Activated CD8-positive, alpha-beta T cell treated with anti-CD3 and anti-CD28 coated beads, Interleukin-2, amount 10 ng/mL, durations not matched to agents 7 days and 5 days (primary cell): Measurements from ENCODE around the gene OR1I1. TPM values are rescaled to one million over a fixed set of nuclear protein-coding genes. Genes with fewer than 3 reads are reported as not detected.

Experiments
- ATAC-seq: fragments of 150-1000 bp; cut with Tn5 transposase; one replicate; pipeline ENCODE4 v1.10.0; 2021; ENCODE audit warnings: moderate library complexity
- CTCF ChIA-PET: fragments of 350-600 bp; sonication (Branson Sonifier 250); formaldehyde crosslinking; loops from one replicate; lab custom pipeline; 2021; ENCODE audit warnings: antibody characterized with exemption; lab: Charles Lee
- POLR2A ChIA-PET: fragments of 350-600 bp; sonication (Branson Sonifier 250); formaldehyde crosslinking; loops from one replicate; lab custom pipeline; 2021; ENCODE audit warnings: antibody characterized with exemption; lab: Charles Lee
- DNase-seq: peaks from one replicate; pipeline ENCODE4 v3.0.0-alpha.2; 2020
- H3K27ac Mint-ChIP-seq: one replicate; pipeline ENCODE4 v1.8.0; 2021; ENCODE audit warnings: mild to moderate bottlenecking, mixed read lengths
- H3K27me3 Mint-ChIP-seq: one replicate; pipeline ENCODE4 v1.8.0; 2021; ENCODE audit warnings: low read depth, mixed read lengths
- H3K36me3 Mint-ChIP-seq: one replicate; pipeline ENCODE4 v1.8.0; 2021; ENCODE audit warnings: low read depth, mixed read lengths
- H3K4me1 Mint-ChIP-seq: one replicate; pipeline ENCODE4 v1.8.0; 2021; ENCODE audit warnings: low read depth, mixed read lengths
- H3K4me3 Mint-ChIP-seq: one replicate; pipeline ENCODE4 v1.8.0; 2021; ENCODE audit warnings: mild to moderate bottlenecking, mixed read lengths
- H3K9me3 Mint-ChIP-seq: one replicate; pipeline ENCODE4 v1.8.0; 2022; ENCODE audit warnings: mixed read lengths; ENCODE audit not compliant: insufficient read depth
- total RNA-seq, 2 experiments: library from RNA; stranded (reverse); gene quantifications; one replicate each; pipeline ENCODE4 v1.2.3, GENCODE V29; 2021

OR1I1 gene, protein sequence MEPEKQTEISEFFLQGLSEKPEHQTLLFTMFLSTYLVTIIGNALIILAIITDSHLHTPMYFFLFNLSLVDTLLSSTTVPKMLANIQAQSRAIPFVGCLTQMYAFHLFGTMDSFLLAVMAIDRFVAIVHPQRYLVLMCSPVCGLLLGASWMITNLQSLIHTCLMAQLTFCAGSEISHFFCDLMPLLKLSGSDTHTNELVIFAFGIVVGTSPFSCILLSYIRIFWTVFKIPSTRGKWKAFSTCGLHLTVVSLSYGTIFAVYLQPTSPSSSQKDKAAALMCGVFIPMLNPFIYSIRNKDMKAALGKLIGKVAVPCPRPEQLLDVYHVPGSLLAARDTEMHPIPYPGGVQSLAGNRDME
- total RNA-seq: not detected

- CTCF ChIA-PET: no interaction called here
- POLR2A ChIA-PET: no interaction called here
- H3K9me3 Mint-ChIP-seq: no peaks in the 10 kb centered on the region
- H3K27ac Mint-ChIP-seq: no peak within 1 kb of the TSS
- ATAC-seq (no peak), DNase-seq (no peak)
- no peak within 1 kb of the TSS for H3K4me3 Mint-ChIP-seq
- no peaks in the 10 kb centered on the region for H3K4me1 Mint-ChIP-seq
- no peaks in the 10 kb centered on the region for H3K36me3 Mint-ChIP-seq
- peaks cover 4% of the 10 kb centered on the region for H3K27me3 Mint-ChIP-seq
Measured at GRCh38 chr19:15081911-15082310, at the start of gene OR1I1. TSS of gene OR1I1 (plus strand) at chr19:15082211. CDS start at chr19:15087066, 4,855 bp downstream.

DNA sequence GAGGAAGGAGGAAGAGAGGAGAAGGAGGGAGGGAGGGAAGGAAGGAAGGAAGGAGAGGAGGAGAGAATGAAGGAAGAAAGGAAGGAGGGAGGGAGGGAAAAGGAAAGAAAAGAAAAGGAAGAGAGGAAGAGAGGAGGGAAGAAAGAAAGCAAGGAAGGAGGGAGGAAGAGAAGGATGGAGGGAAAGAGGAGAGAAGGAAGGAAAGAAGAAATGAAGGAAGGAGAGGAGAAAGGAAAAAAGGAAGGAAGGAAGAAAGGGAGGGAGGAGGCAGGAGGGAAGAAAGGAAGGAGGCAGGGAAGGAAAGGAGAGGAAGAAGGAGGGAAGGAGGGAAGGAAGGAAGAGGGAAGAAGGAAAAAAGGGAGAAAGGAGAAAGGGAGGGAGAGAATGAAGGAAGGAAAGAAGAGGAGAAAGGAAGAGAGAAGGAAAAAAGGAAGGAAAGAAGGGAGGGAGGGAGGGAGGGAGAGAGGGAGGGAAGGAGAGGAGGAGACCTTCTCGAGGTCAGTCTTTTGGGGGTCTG lies 46.2 kb upstream of the OR1I1 start:
- ATAC-seq: no peak
- no peak for DNase-seq
- no peak overlapping the region for H3K27ac Mint-ChIP-seq
- H3K4me3 Mint-ChIP-seq: no peak overlapping the region
- CTCF ChIA-PET: no interaction called here
- H3K4me1 Mint-ChIP-seq: no peaks in the 10 kb centered on the region
- H3K9me3 Mint-ChIP-seq: no peaks in the 10 kb centered on the region
- no peaks in the 10 kb centered on the region for H3K36me3 Mint-ChIP-seq
- peaks cover 4% of the 10 kb centered on the region for H3K27me3 Mint-ChIP-seq
- POLR2A ChIA-PET: no interaction called here

- Mint-ChIP-seq H3K27me3 (peaks cover 4% of the 10 kb centered on the region), H3K4me3 (no peak overlapping the region), H3K27ac (no peak overlapping the region)
Measured at GRCh38 chr19:15037586-15037985, 44.4 kb upstream of the OR1I1 start.

GRCh38 chr19:15038294-15038693 lies 43.7 kb upstream of the OR1I1 start:
- POLR2A ChIA-PET: interaction anchor here (0.5 kb wide), 1 partner anchor 1878 kb away, joined by 6 read pairs; no protein-coding TSS in a partner anchor
- DNase-seq: no peak
- CTCF ChIA-PET: no interaction called here
- ATAC-seq: no peak
- no peaks in the 10 kb centered on the region for H3K36me3 Mint-ChIP-seq
- H3K27ac Mint-ChIP-seq: no peak overlapping the region
- no peaks in the 10 kb centered on the region for H3K9me3 Mint-ChIP-seq
- no peak overlapping the region for H3K4me3 Mint-ChIP-seq
- H3K27me3 Mint-ChIP-seq: peaks cover 4% of the 10 kb centered on the region
- no peaks in the 10 kb centered on the region for H3K4me1 Mint-ChIP-seq

More at GRCh38 chr19:15037586-15037985, 44.4 kb upstream of the OR1I1 start:
- POLR2A ChIA-PET: no interaction called here
- Mint-ChIP-seq H3K4me1 (no peaks in the 10 kb centered on the region), H3K36me3 (no peaks in the 10 kb centered on the region), H3K9me3 (no peaks in the 10 kb centered on the region)
- DNase-seq (no peak), ATAC-seq (no peak)
- CTCF ChIA-PET: no interaction called here

GRCh38 chr19:15042003-15042402 lies 40.0 kb upstream of the OR1I1 start:
- ChIA-PET POLR2A (no interaction called here), CTCF (no interaction called here)
- Mint-ChIP-seq H3K27ac (no peak overlapping the region), H3K27me3 (peaks cover 4% of the 10 kb centered on the region), H3K9me3 (no peaks in the 10 kb centered on the region), H3K4me3 (no peak overlapping the region), H3K36me3 (no peaks in the 10 kb centered on the region), H3K4me1 (no peaks in the 10 kb centered on the region)
- DNase-seq (no peak), ATAC-seq (no peak)

DNA sequence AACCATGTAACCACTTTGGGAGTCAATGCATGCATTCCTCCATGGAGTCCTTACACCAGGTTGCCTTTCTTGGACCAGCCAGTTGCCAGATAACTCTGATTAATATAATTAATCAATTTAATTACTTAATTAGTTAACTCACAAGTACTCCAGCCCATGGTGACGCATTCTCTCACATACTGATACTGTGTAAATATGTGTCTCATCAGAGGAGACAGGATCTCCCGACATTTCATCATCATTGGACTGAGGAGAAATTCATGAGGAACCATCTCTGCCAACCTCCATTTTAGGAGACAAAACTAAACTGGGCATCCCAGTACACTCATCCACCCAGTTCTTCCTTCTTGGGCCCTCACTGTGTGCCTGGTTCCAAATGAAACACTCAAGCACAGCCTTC lies 39.2 kb upstream of the OR1I1 start:
- peaks cover 2% of the 10 kb centered on the region for H3K27me3 Mint-ChIP-seq
- POLR2A ChIA-PET: no interaction called here
- CTCF ChIA-PET: no interaction called here
- no peak overlapping the region for H3K4me3 Mint-ChIP-seq
- no peak overlapping the region for H3K27ac Mint-ChIP-seq
- no peaks in the 10 kb centered on the region for H3K9me3 Mint-ChIP-seq
- ATAC-seq: no peak
- H3K36me3 Mint-ChIP-seq: no peaks in the 10 kb centered on the region
- no peaks in the 10 kb centered on the region for H3K4me1 Mint-ChIP-seq
- DNase-seq: no peak

GRCh38 chr19:15045506-15045905 lies 36.5 kb upstream of the OR1I1 start:
- DNase-seq (no peak), ATAC-seq (no peak)
- H3K9me3 Mint-ChIP-seq: no peaks in the 10 kb centered on the region
- H3K27me3 Mint-ChIP-seq: no peaks in the 10 kb centered on the region
- no peaks in the 10 kb centered on the region for H3K36me3 Mint-ChIP-seq
- H3K4me1 Mint-ChIP-seq: no peaks in the 10 kb centered on the region
- POLR2A ChIA-PET: no interaction called here
- H3K27ac Mint-ChIP-seq: no peak overlapping the region
- H3K4me3 Mint-ChIP-seq: no peak overlapping the region
- CTCF ChIA-PET: no interaction called here

DNA sequence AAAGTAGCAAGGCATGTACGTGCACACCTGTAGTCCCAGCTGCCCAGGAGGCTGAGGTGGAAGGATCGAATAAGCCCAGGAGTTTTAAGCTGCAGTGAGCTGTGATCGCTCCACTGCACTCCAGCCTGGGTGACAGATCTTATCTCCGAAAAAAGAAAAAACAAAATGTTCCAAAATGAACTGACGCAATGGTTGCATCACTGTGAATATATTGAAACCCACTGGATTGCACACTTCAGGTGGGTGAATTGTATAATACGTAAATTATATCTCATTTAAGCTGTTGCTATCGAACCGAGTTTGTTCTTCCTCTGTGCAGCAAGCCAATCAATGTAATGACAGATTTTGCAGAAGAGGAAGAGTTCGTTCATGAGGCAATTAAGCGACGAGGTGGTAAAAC lies 34.3 kb upstream of the OR1I1 start:
- no peak overlapping the region for H3K27ac Mint-ChIP-seq
- no peak for DNase-seq
- H3K4me1 Mint-ChIP-seq: no peaks in the 10 kb centered on the region
- ChIA-PET CTCF (no interaction called here), POLR2A (no interaction called here)
- no peaks in the 10 kb centered on the region for H3K36me3 Mint-ChIP-seq
- H3K27me3 Mint-ChIP-seq: peaks cover 3% of the 10 kb centered on the region
- H3K4me3 Mint-ChIP-seq: no peak overlapping the region
- H3K9me3 Mint-ChIP-seq: no peaks in the 10 kb centered on the region
- no peak for ATAC-seq

GRCh38 chr19:15048128-15048527 lies 33.9 kb upstream of the OR1I1 start:
- DNase-seq (no peak), ATAC-seq (no peak)
- CTCF ChIA-PET: no interaction called here
- POLR2A ChIA-PET: no interaction called here
- H3K27me3 Mint-ChIP-seq: peaks cover 3% of the 10 kb centered on the region
- no peaks in the 10 kb centered on the region for H3K4me1 Mint-ChIP-seq
- no peaks in the 10 kb centered on the region for H3K36me3 Mint-ChIP-seq
- no peak overlapping the region for H3K27ac Mint-ChIP-seq
- no peaks in the 10 kb centered on the region for H3K9me3 Mint-ChIP-seq
- no peak overlapping the region for H3K4me3 Mint-ChIP-seq

- Mint-ChIP-seq H3K27ac (no peak within 1 kb of the TSS), H3K27me3 (peaks cover 3% of the 10 kb centered on the region), H3K4me3 (no peak within 1 kb of the TSS), H3K9me3 (no peaks in the 10 kb centered on the region), H3K4me1 (no peaks in the 10 kb centered on the region), H3K36me3 (no peaks in the 10 kb centered on the region)
- ATAC-seq (no peak), DNase-seq (no peak)
- POLR2A ChIA-PET: no interaction called here
- CTCF ChIA-PET: no interaction called here
Measured at GRCh38 chr19:15048885-15049541, 33.0 kb upstream of the OR1I1 start, which contains the start of gene CASP14. TSS of gene CASP14 (plus strand) at chr19:15049480. CDS start at chr19:15052252, 2,772 bp downstream.

DNA sequence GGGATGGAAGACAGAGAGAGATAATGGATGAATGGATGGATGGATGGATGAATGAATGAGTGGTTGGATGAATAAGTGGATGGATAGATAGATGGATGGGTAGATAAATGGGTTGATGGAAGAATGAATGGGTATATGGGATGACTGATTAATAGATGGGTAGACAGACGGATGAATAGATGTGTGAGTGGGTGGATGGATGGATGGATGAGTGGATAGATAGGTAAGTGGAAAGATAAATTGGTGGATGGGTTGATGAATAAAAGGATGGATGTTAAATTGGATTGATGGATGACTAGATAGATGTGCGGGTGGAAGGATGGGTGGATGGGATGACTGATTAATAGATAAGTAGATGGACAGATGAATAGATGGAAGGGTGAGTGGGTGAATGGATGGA lies 31.4 kb upstream of the OR1I1 start:
- no peak for ATAC-seq
- ChIA-PET CTCF (no interaction called here), POLR2A (no interaction called here)
- H3K27me3 Mint-ChIP-seq: peaks cover 3% of the 10 kb centered on the region
- H3K4me3 Mint-ChIP-seq: no peak overlapping the region
- no peaks in the 10 kb centered on the region for H3K36me3 Mint-ChIP-seq
- DNase-seq: no peak
- H3K9me3 Mint-ChIP-seq: no peaks in the 10 kb centered on the region
- no peak overlapping the region for H3K27ac Mint-ChIP-seq
- no peaks in the 10 kb centered on the region for H3K4me1 Mint-ChIP-seq

DNA sequence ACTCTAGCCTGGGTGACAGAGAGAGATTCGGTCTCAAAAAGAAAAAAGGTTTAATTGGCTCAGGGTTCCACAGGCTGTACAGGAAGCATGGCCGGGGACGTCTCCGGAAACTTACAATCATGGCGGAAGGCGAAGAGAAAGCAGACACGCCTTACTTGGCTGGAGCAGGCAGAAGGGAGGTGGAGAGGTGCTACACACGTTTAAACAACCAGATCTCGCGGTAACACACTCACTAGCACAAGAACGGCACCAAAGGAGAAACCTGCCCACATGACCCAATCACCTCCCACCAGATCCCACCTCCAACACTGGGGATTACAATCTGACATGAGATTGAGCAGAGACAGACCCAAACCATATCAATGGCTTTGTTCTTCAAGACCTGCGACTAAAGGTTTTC lies 20.0 kb upstream of the OR1I1 start:
- Mint-ChIP-seq H3K27ac (no peak overlapping the region), H3K9me3 (no peaks in the 10 kb centered on the region), H3K4me3 (no peak overlapping the region), H3K4me1 (no peaks in the 10 kb centered on the region), H3K36me3 (no peaks in the 10 kb centered on the region), H3K27me3 (peaks cover 12% of the 10 kb centered on the region)
- POLR2A ChIA-PET: no interaction called here
- DNase-seq (no peak), ATAC-seq (no peak)
- CTCF ChIA-PET: no interaction called here
